ENCODE measurements around the gene SMAP2.
A peak's percentile ranks its signal among the peaks of the same experiment; 100 is the strongest.

The SMAP2 gene

DNA sequence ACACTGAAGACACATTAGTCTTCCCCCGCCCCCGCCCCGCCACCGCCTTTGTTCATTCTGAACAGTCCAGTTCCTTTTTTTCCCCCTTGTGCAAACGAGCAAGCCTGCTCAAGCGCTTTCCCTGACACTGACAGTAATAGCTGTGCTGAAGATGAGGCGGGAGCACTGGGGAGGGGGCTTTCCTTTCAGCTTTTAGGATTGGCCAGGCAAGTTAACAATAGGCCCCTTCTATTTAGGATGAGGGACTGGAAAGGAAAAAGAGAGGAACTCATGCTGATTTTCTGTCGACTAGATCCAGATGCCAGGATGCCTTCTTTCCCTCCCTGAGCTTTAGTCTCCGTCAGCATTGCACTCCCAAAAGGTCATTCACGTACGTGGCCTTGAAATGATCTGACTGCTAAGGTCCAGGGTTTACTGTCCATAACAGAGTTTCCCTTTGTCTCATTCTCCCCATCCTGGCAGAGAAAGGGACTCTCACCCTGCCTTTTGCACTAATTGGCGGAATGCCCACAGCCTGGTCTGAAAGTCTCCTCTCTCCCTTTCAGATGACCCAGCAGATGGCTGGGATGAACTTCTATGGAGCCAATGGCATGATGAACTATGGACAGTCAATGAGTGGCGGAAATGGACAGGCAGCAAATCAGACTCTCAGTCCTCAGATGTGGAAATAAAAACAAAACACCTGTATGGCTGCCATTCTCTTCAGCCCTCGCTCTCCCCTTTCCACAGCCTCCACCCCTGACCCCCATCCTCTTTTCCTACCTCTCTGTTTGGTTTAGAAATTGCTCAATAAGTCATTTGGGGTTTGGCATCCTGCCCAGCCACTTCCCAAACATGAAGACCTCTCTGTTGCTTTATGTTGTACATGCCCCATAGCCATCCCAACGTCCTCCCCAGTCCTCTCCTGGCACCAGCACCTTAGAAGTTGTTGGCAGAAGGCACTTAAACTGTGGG lies 48.2 kb downstream of the SMAP2 start:
- DNase-seq (ENCODE audit: low spot score): peak; percentile 76

GRCh38 chr1:40422630-40423263 lies 49.2 kb downstream of the SMAP2 start:
- DNase-seq (ENCODE audit: low spot score): no peak

- peak; percentile 22 for DNase-seq (ENCODE audit: low spot score)
These were observed 49.7 kb downstream of the SMAP2 start for GRCh38 chr1:40423264-40423642.

DNA sequence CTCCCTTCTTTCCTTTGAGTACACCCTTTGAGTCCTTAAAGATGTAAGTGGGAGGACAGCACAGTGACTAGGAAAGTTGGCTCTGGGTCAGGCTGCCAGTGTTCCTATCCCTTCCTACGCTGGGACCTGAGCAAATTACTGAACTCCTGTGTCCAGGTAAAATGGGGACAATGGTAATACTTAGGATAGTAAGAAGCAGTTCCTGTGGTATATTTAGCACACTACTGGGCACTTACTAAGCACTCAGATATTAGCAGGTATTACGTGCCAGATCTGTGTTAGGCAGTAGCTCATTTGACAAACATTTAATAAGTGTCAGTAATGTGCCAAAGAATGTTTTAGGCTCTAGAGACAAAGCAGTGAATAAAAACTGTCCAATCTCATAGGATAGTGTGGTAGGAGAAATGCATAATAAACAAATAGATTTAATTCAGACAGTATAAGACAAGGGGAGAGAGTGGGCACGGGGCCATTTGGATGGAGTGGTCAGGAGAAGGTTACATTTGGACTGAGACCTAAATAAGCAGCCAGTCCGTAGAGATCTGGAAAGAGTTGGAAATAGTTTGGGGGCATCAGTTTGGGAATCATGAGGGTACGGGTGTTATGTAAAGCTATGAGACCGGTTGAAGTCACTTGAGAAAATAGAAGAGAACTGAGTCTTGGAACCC lies 50.6 kb downstream of the SMAP2 start:
- DNase-seq (ENCODE audit: low spot score): no peak

- no peak for DNase-seq (ENCODE audit: low spot score)
These were observed 51.7 kb downstream of the SMAP2 start for GRCh38 chr1:40425198-40425597.

- no peak for DNase-seq (ENCODE audit: low spot score)
These were observed 57.9 kb downstream of the SMAP2 start for GRCh38 chr1:40431385-40431784.

- no peak for DNase-seq (ENCODE audit: low spot score)
These were observed 59.3 kb downstream of the SMAP2 start for GRCh38 chr1:40432644-40433390.

DNA sequence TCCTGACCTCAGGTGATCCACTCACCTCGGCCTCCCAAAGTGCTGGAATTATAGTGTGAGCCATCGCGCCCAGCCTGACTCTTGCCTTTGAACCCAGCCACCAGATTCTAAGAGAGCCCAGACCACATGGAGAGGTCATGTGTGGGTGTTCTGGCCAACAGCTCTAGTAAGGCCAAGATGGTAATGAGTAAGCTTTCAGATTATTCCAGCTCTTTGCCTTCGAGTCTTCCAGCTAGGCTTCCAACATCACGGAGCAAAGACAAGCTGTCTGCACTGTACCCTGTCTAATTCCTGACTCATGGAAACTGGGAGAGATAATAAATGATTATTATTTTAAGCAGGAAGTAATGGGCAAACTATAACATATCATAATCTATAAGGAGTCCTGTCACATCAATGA lies 61.9 kb downstream of the SMAP2 start:
- no peak for DNase-seq (ENCODE audit: low spot score)

DNA sequence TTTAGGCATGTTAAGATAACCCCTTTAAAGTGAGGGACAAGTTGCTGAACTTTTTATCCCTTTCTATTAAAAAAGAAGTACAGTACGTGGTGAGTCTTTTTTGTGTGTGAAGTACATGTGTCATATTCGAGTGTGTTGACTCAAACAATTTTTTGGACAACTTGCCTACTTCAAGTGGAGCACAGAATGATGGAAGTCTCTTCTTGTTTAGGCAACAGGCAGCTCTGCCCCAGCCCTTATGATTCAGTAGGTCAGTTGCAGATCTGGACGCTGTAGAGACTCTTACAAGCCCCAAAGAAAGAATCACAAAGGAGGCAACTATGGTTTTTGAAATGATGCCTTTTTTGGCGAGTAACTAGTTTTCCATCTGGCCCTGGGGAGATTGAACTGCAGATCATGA lies 62.3 kb downstream of the SMAP2 start:
- DNase-seq (ENCODE audit: low spot score): no peak

- DNase-seq (ENCODE audit: low spot score): peak; percentile 52
These were observed 65.0 kb downstream of the SMAP2 start for GRCh38 chr1:40438391-40439015.

- DNase-seq (ENCODE audit: low spot score): no peak
These were observed 65.7 kb downstream of the SMAP2 start for GRCh38 chr1:40439247-40439646.

- DNase-seq (ENCODE audit: low spot score): peak; percentile 90
These were observed 76.4 kb downstream of the SMAP2 start, which contains the start of gene ZFP69B for GRCh38 chr1:40449684-40450494. Gene ZFP69B (plus strand): TSS chr1:40450476. CDS start chr1:40450962, 486 bp downstream.

GRCh38 chr1:40450495-40451237 lies 77.1 kb downstream of the SMAP2 start:
- peak; percentile 23 for DNase-seq (ENCODE audit: low spot score)

GRCh38 chr1:40451238-40451585 lies 77.7 kb downstream of the SMAP2 start:
- DNase-seq (ENCODE audit: low spot score): no peak

- DNase-seq (ENCODE audit: low spot score): no peak
These were observed 81.3 kb downstream of the SMAP2 start for GRCh38 chr1:40454873-40455272.

GRCh38 chr1:40462956-40463590 lies 89.5 kb downstream of the SMAP2 start:
- DNase-seq (ENCODE audit: low spot score): no peak

DNA sequence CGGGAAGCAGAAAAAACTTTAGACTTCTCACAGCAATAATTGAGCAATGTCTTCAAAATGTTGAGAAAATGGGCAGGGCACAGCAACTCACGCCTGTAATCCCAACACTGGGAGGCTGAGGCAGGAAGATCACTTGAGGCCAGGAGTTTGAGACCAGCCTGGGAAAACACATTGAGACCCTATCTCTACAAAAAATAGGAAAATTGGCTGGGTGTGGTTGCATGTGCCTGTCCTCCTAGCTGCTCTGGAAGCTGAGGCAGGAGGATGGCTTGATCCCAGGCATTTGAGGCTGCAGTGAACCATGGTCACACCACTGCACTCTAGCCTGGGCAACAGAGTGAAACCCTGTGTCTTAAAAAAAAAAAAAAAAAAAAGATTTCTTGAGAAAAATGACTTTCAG lies 95.8 kb downstream of the SMAP2 start:
- DNase-seq (ENCODE audit: low spot score): no peak

All from Ammon's horn (tissue), 1 donor.